ENCODE results near the gene PRSS33.

DNA sequence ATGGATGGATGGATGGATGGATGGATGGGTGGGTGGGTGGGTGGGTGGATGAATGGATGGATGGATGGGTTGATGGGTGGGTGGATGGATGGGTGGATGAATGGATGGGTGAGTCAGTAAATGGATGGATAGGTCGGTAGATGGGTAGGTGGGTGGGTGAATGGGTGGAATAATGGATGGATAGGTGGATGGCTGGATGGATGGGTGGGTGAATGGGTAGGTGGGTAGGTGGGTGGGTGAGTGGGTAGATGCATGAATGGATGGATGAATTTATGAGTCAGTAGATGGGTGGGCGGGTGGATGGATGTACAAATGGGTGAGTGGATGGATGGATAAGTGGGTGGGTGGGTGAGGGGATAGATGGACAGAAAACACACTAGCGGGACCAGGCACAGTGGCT, 47.6 kb upstream of the PRSS33 start:
- TF ChIP-seq POLR2AphosphoS5 (IDR thresholded peaks at IDR 0.05) = no peak
- TF ChIP-seq, protein P1, sequence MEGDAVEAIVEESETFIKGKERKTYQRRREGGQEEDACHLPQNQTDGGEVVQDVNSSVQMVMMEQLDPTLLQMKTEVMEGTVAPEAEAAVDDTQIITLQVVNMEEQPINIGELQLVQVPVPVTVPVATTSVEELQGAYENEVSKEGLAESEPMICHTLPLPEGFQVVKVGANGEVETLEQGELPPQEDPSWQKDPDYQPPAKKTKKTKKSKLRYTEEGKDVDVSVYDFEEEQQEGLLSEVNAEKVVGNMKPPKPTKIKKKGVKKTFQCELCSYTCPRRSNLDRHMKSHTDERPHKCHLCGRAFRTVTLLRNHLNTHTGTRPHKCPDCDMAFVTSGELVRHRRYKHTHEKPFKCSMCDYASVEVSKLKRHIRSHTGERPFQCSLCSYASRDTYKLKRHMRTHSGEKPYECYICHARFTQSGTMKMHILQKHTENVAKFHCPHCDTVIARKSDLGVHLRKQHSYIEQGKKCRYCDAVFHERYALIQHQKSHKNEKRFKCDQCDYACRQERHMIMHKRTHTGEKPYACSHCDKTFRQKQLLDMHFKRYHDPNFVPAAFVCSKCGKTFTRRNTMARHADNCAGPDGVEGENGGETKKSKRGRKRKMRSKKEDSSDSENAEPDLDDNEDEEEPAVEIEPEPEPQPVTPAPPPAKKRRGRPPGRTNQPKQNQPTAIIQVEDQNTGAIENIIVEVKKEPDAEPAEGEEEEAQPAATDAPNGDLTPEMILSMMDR (IDR thresholded peaks at IDR 0.05) = no peak
